Endothelial cell (in vitro differentiated cells): ENCODE results near the gene NUDT9. TPM values are rescaled to one million over a fixed set of nuclear protein-coding genes. Genes with fewer than 3 reads are reported as not detected.

Experiments used
- DNase-seq: peaks from one replicate; pipeline ENCODE4 v3.0.0; 2021; ENCODE audit warnings: low spot score
- H3K27ac Mint-ChIP-seq: one replicate; pipeline ENCODE4 v1.8.0; 2021; ENCODE audit warnings: mixed read lengths, inconsistent platforms; ENCODE audit not compliant: unreplicated experiment
- H3K27me3 Mint-ChIP-seq: one replicate; pipeline ENCODE4 v1.8.0; 2021; ENCODE audit warnings: mild to moderate bottlenecking, moderate library complexity, mixed read lengths, inconsistent platforms; ENCODE audit not compliant: unreplicated experiment
- H3K36me3 Mint-ChIP-seq: one replicate; pipeline ENCODE4 v1.8.0; 2021; ENCODE audit warnings: mild to moderate bottlenecking, low read depth, mixed read lengths, inconsistent platforms; ENCODE audit not compliant: unreplicated experiment
- H3K4me1 Mint-ChIP-seq: one replicate; pipeline ENCODE4 v1.8.0; 2021; ENCODE audit warnings: mild to moderate bottlenecking, mixed read lengths, inconsistent platforms; ENCODE audit not compliant: unreplicated experiment
- H3K4me3 Mint-ChIP-seq: one replicate; pipeline ENCODE4 v1.8.0; 2021; ENCODE audit warnings: mild to moderate bottlenecking, mixed read lengths, inconsistent platforms; ENCODE audit not compliant: unreplicated experiment
- H3K9me3 Mint-ChIP-seq: one replicate; pipeline ENCODE4 v1.8.0; 2021; ENCODE audit warnings: mixed read lengths, inconsistent platforms; ENCODE audit not compliant: unreplicated experiment
- total RNA-seq: library from RNA; stranded (reverse); fragmentation: NEBNext Ultra II Directional; extraction: Animal tissue kit (Norgen Biotek cat#: 25700); gene quantifications from one replicate; pipeline ENCODE4 v1.2.1, GENCODE V29; 2021; ENCODE audit not compliant: unreplicated experiment
- TF ChIP-seq, protein P1 (sequence below): fragments of 200-600 bp; sonication (generic); IDR thresholded peaks from one replicate; pipeline ENCODE4 v1.5.0; 2021; ENCODE audit warnings: antibody characterized with exemption; ENCODE audit not compliant: unreplicated experiment

Gene NUDT9
- total RNA-seq, 1 donor from 2014 or later: 16.6 TPM

DNA sequence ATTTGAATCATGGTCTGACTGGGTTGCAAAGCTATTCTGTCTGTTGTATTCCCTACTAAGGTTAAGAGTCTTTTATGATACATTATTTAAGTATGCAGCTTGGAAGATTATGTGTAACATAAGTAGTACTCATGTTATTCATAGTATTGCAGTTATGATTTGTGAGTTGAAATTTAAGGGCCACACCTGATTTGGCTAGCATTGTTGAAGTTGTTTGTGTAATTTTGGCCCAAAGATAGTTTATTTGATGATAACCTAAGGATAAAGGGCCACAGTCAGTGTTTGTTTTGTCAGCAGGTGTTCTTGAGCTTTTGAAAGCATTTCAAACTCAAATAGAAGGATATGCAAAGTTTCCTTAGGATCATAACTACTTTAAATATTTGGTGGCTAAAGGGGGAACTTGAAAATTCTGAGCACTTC is 38.9 kb downstream of the NUDT9 start:
- H3K4me1 Mint-ChIP-seq: peaks cover 10% of the 10 kb centered on the region
- no peaks in the 10 kb centered on the region for H3K27me3 Mint-ChIP-seq
- H3K9me3 Mint-ChIP-seq: no peaks in the 10 kb centered on the region
- H3K4me3 Mint-ChIP-seq: no peak overlapping the region
- DNase-seq: no peak
- peaks cover 4% of the 10 kb centered on the region for H3K36me3 Mint-ChIP-seq
- no peak overlapping the region for H3K27ac Mint-ChIP-seq
- TF ChIP-seq, protein P1, sequence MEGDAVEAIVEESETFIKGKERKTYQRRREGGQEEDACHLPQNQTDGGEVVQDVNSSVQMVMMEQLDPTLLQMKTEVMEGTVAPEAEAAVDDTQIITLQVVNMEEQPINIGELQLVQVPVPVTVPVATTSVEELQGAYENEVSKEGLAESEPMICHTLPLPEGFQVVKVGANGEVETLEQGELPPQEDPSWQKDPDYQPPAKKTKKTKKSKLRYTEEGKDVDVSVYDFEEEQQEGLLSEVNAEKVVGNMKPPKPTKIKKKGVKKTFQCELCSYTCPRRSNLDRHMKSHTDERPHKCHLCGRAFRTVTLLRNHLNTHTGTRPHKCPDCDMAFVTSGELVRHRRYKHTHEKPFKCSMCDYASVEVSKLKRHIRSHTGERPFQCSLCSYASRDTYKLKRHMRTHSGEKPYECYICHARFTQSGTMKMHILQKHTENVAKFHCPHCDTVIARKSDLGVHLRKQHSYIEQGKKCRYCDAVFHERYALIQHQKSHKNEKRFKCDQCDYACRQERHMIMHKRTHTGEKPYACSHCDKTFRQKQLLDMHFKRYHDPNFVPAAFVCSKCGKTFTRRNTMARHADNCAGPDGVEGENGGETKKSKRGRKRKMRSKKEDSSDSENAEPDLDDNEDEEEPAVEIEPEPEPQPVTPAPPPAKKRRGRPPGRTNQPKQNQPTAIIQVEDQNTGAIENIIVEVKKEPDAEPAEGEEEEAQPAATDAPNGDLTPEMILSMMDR: no peak

DNA sequence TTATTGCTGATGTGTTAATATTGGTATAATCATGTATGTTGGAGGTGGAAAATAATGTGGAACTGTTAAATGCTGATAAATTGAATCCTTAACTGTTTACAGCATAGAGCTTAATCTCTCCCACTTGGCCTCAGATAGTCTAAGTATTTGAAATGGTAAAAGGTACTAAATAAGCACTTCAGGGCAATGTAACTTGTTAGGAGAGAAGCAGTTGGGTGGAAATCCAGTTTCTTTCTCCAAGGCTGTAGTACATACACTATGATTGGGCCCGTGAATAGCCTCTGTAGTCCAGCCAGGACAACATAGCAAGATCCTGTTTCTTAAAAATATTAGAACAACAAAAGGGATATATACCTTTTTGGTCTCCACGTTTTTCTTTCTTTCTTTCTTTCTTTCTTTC is 39.7 kb downstream of the NUDT9 start:
- H3K4me3 Mint-ChIP-seq: no peak overlapping the region
- no peaks in the 10 kb centered on the region for H3K9me3 Mint-ChIP-seq
- peaks cover 4% of the 10 kb centered on the region for H3K36me3 Mint-ChIP-seq
- no peak overlapping the region for H3K27ac Mint-ChIP-seq
- no peaks in the 10 kb centered on the region for H3K27me3 Mint-ChIP-seq
- DNase-seq: no peak
- peaks cover 5% of the 10 kb centered on the region for H3K4me1 Mint-ChIP-seq
- TF ChIP-seq, protein P1: no peak

DNA sequence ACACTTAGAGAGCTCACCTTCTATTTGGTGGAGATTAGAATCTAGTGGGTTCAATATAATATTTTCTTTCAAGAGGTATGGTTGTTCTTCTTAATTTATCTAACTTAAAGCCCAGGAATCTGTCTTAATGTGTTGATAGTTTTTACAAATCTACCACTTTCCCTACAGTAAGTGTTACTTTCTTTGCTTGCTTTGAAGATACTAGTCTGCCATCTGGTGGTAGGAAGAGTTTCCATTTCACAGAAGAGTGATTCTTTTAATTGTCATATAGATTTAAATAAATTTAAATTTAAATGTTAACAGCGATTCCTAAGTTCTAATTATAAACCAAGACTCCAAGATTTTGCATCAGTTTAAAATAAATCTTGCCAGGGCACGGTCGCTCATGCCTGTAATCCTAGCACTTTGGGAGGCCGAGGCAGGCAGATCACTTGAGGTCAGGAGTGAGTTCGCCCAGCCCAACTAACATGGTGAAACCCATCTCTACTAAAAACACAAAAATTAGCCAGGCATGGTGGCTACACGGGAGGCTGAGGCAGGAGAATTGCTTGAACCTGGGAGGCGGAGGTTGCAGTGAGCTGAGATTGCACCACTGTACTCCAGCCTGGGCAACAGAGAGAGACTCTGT is 43.5 kb downstream of the NUDT9 start:
- peak; percentile 7 for DNase-seq
- Mint-ChIP-seq H3K36me3 (no peaks in the 10 kb centered on the region), H3K9me3 (no peaks in the 10 kb centered on the region), H3K27ac (no peak overlapping the region), H3K4me3 (no peak overlapping the region), H3K27me3 (no peaks in the 10 kb centered on the region), H3K4me1 (peaks cover 2% of the 10 kb centered on the region)
- TF ChIP-seq, protein P1: peak; percentile 77

DNA sequence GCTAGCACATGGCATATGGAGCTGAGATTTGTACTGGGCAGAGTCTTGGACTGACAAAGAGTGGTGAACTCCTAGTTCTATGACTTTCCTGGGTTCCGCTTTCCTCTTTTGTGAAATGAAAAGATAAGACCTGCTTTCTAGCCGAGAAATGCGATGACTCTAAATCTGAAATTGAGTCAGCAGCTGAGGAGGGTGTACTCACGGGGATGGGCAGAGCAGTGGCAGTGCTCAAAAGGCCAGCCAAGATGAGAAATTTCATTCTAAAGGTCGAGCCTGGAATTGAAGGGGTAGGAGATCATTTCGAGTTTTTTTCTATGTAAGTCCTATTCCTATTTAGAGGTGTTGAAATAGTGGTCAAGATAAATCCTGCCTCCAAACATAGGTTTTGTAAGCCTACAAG is 47.0 kb downstream of the NUDT9 start:
- TF ChIP-seq, protein P1: no peak
- DNase-seq: no peak
- no peaks in the 10 kb centered on the region for H3K27me3 Mint-ChIP-seq
- no peaks in the 10 kb centered on the region for H3K36me3 Mint-ChIP-seq
- no peaks in the 10 kb centered on the region for H3K9me3 Mint-ChIP-seq
- no peak overlapping the region for H3K27ac Mint-ChIP-seq
- no peak overlapping the region for H3K4me3 Mint-ChIP-seq
- H3K4me1 Mint-ChIP-seq: peaks cover 2% of the 10 kb centered on the region

DNA sequence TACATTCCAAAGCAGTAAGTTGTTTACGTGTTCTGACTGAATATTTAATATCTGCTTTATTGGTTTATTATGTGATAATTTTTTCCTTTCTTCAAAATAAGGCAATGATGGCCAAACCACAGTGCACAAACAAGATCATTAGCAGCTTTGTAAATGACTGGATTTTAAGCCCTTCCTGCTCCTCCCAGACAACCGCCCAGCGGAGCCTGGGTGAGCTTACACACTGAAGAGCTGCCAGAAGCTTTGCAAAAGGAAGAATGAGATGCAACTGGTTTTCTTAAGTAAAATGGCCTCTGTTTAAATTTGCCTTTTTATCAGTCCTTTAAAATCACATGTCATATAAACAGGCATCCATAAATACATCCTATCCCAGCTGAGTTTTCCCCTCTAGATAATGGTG is 54.6 kb downstream of the NUDT9 start:
- Mint-ChIP-seq H3K4me1 (no peaks in the 10 kb centered on the region), H3K9me3 (no peaks in the 10 kb centered on the region), H3K27me3 (no peaks in the 10 kb centered on the region), H3K36me3 (no peaks in the 10 kb centered on the region), H3K27ac (no peak overlapping the region), H3K4me3 (no peak overlapping the region)
- TF ChIP-seq, protein P1: no peak
- DNase-seq: no peak
